ENCODE results near the gene IL4R. TPM values are rescaled to one million over a fixed set of nuclear protein-coding genes. Genes with fewer than 3 reads are reported as not detected.
"Not testable (repeated sequence)": the region's sequence is repeated elsewhere in the genome, so short reads cannot be mapped to it uniquely, and the experiment has no call there.

Gene IL4R
- total and polyA plus RNA-seq, 2 of the 8 experiments (the other 6 are each of a cell fraction or from before 2014, with no cell fraction given), result 29.1 to 29.4 TPM

DNA sequence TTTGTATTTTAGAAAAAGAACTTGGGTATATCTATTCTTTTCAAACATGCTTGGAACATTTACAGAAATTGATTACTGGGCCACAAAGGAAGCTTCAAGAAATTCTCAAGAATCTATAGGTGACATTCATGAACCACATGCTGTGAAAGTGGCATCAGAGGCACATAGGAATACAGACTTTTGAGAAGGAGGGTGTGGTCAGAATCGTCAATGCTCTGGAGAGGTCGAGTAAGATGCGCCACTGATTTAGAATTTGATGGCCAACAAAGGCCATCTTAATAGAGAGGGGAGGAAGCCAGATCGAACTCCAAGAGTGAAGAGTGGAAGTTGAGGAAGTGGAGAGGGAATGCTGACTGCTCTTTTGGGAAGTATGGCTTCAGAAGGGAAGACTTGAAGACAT lies 41.7 kb upstream of the IL4R start:
- Histone ChIP-seq H3K36me3 (ENCODE audit: control insufficient read depth in 2 of 4, insufficient read depth in 4 of 4, low read length in 3 of 4) (no peaks in the 10 kb centered on the region; a peak in 1 of 8 replicates), H2BK20ac (ENCODE audit: low read length) (no peak overlapping the region), H2AK5ac (ENCODE audit: low read depth, low read length) (no peak overlapping the region), H4K91ac (replicated peaks; ENCODE audit: insufficient read length, low read length) (no peak overlapping the region), H3K4me1 (replicated peaks in 1 of 4; ENCODE audit: control insufficient read depth in 3 of 4, insufficient read depth in 4 of 4, low read length in 3 of 4) (peaks cover 0 to 9% (median 0%) of the 10 kb centered on the region in 4 experiments; a peak in 2 of 7 replicates), H3K14ac (ENCODE audit: insufficient read length) (no peak overlapping the region), H3K4me3 (ENCODE audit: extremely low read depth in 1 of 4, insufficient read depth in 2 of 4, low read depth in 3 of 4, low read length in 4 of 4) (no peak overlapping the region), H3K79me2 (ENCODE audit: control insufficient read depth in 1 of 2, insufficient read depth in 2 of 2, low read length in 2 of 2) (no peaks in the 10 kb centered on the region), H3K23me2 (ENCODE audit: low read depth, low read length) (peaks cover 6% of the 10 kb centered on the region; the same call in 1 of the 2 replicates), H4K8ac (ENCODE audit: extremely low read depth, insufficient read depth, low read length) (no peak overlapping the region), H2BK5ac (ENCODE audit: low read depth, low read length) (no peak overlapping the region), H3K79me1 (ENCODE audit: low read depth, low read length) (no peaks in the 10 kb centered on the region), H3K4me2 (ENCODE audit: insufficient read depth in 1 of 2, low read depth in 2 of 2, low read length in 2 of 2) (no peak overlapping the region), H3K23ac (ENCODE audit: insufficient read length) (no peak overlapping the region), H2AFZ (ENCODE audit: low read length) (no peak overlapping the region), H2BK120ac (replicated peaks; ENCODE audit: low read depth, low read length) (no peak overlapping the region), H3K27ac (ENCODE audit: low read depth, low read length) (no peak overlapping the region), H3K27me3 (replicated peaks in 1 of 4; ENCODE audit: control insufficient read depth in 3 of 4, extremely low read depth in 1 of 4, insufficient read depth in 3 of 4, low read length in 3 of 4) (no peaks in the 10 kb centered on the region), H3K56ac (replicated peaks; ENCODE audit: insufficient read length, low read depth, low read length) (no peak overlapping the region), H3K4ac (replicated peaks; ENCODE audit: insufficient read length, low read depth, low read length) (no peak overlapping the region), H3K18ac (ENCODE audit: extremely low read depth, low read length) (no peak overlapping the region), H4K5ac (ENCODE audit: insufficient read length, low read depth, low read length) (no peak overlapping the region), H3K9ac (replicated peaks in 1 of 4; ENCODE audit: extremely low read depth in 1 of 4, low read depth in 3 of 4, low read length in 3 of 4) (no peak overlapping the region), H2BK12ac (ENCODE audit: low read depth, low read length) (no peak overlapping the region), H2BK15ac (ENCODE audit: low read length) (no peak overlapping the region), H4K20me1 (replicated peaks in 1 of 2; ENCODE audit: control insufficient read depth in 1 of 2, insufficient read depth in 2 of 2, low read length in 2 of 2) (no peaks in the 10 kb centered on the region), H3K9me3 (ENCODE audit: insufficient read depth in 2 of 2, low read depth in 1 of 2, low read length in 1 of 2) (no peaks in the 10 kb centered on the region)
- DNase-seq (ENCODE audit: low read depth in 1 of 2, low spot score in 2 of 2), result no peak
- TF ChIP-seq TAF7 (optimal IDR thresholded peaks at IDR 0.05; ENCODE audit: borderline replicate concordance, low read depth, low read length), result no peak
- 87% methylated on average over 4 of the region's 4 CpGs; no CpG with 5 or more reads in 1 of the 2 experiments for WGBS, 2 experiments (ENCODE audit: extremely low coverage in 1 of 2, insufficient coverage in 1 of 2, insufficient read length in 1 of 2, insufficient replicate concordance in 2 of 2, low coverage in 1 of 2, low lambda C conversion rate in 2 of 2, missing lambda C conversion rate in 1 of 2)
- ChIA-PET POLR2A (ENCODE audit: partially characterized antibody) (interaction anchor here (1.1 kb wide), 1 partner anchor 32 kb away, joined by 3 read pairs; no protein-coding TSS in a partner anchor), CTCF (ENCODE audit: partially characterized antibody) (interaction anchor here (0.8 to 1.3 kb wide), 2 partner anchors 21 to 244 kb away, joined by 3 to 4 read pairs; no protein-coding TSS in a partner anchor)
- no peak for FAIRE-seq

DNA sequence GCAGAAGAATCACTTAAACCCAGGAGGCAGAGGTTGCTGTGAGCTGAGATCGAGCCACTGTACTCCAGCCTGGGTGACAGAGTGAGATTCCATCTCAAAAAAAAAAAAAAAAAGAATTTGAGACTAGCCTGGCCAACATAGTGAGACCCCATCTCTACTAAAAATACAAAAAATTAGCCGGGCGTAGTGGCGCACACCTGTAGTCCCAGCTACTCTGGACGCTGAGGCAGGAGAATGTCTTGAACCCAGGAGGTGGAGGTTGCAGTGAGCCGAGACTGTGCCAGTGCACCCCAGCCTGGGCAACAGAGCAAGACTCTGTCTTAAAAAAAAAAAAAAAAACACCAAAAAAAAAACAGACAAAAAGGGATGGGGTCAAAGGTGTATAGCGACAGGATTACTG lies 41.1 kb upstream of the IL4R start:
- H3K79me1 ChIP-seq (ENCODE audit: low read depth, low read length); H3K14ac ChIP-seq (ENCODE audit: insufficient read length); H3K27ac ChIP-seq (ENCODE audit: low read depth, low read length); DNase-seq (ENCODE audit: low read depth in 1 of 2, low spot score in 2 of 2); H3K18ac ChIP-seq (ENCODE audit: extremely low read depth, low read length); H3K4me2 ChIP-seq (ENCODE audit: insufficient read depth in 1 of 2, low read depth in 2 of 2, low read length in 2 of 2); H3K79me2 ChIP-seq (ENCODE audit: control insufficient read depth in 1 of 2, insufficient read depth in 2 of 2, low read length in 2 of 2); H2AFZ ChIP-seq (ENCODE audit: low read length); H3K23me2 ChIP-seq (ENCODE audit: low read depth, low read length); H4K91ac ChIP-seq (replicated peaks; ENCODE audit: insufficient read length, low read length); H2BK12ac ChIP-seq (ENCODE audit: low read depth, low read length); H3K9ac ChIP-seq (replicated peaks in 1 of 4; ENCODE audit: extremely low read depth in 1 of 4, low read depth in 3 of 4, low read length in 3 of 4); H2BK120ac ChIP-seq (replicated peaks; ENCODE audit: low read depth, low read length); H2AK5ac ChIP-seq (ENCODE audit: low read depth, low read length); H3K36me3 ChIP-seq (ENCODE audit: control insufficient read depth in 2 of 4, insufficient read depth in 4 of 4, low read length in 3 of 4); H4K8ac ChIP-seq (ENCODE audit: extremely low read depth, insufficient read depth, low read length); H3K27me3 ChIP-seq (replicated peaks in 1 of 4; ENCODE audit: control insufficient read depth in 3 of 4, extremely low read depth in 1 of 4, insufficient read depth in 3 of 4, low read length in 3 of 4); H2BK5ac ChIP-seq (ENCODE audit: low read depth, low read length); H3K4me3 ChIP-seq (ENCODE audit: extremely low read depth in 1 of 4, insufficient read depth in 2 of 4, low read depth in 3 of 4, low read length in 4 of 4); H3K4ac ChIP-seq (replicated peaks; ENCODE audit: insufficient read length, low read depth, low read length); H3K4me1 ChIP-seq (replicated peaks in 1 of 4; ENCODE audit: control insufficient read depth in 3 of 4, insufficient read depth in 4 of 4, low read length in 3 of 4); H2BK15ac ChIP-seq (ENCODE audit: low read length); H4K20me1 ChIP-seq (replicated peaks in 1 of 2; ENCODE audit: control insufficient read depth in 1 of 2, insufficient read depth in 2 of 2, low read length in 2 of 2); H4K5ac ChIP-seq (ENCODE audit: insufficient read length, low read depth, low read length); H3K56ac ChIP-seq (replicated peaks; ENCODE audit: insufficient read length, low read depth, low read length); H3K23ac ChIP-seq (ENCODE audit: insufficient read length); H3K9me3 ChIP-seq (ENCODE audit: insufficient read depth in 2 of 2, low read depth in 1 of 2, low read length in 1 of 2); H2BK20ac ChIP-seq (ENCODE audit: low read length); FAIRE-seq: not testable (repeated sequence)
- 100% methylated on average over 6 of the region's 7 CpGs; no CpG with 5 or more reads in 1 of the 2 experiments for WGBS, 2 experiments (ENCODE audit: extremely low coverage in 1 of 2, insufficient coverage in 1 of 2, insufficient read length in 1 of 2, insufficient replicate concordance in 2 of 2, low coverage in 1 of 2, low lambda C conversion rate in 2 of 2, missing lambda C conversion rate in 1 of 2)
- ChIA-PET POLR2A (ENCODE audit: partially characterized antibody) (interaction anchor here (1.1 kb wide), 1 partner anchor 31 kb away, joined by 3 read pairs; no protein-coding TSS in a partner anchor), CTCF (ENCODE audit: partially characterized antibody) (interaction anchor here (1.6 to 3.4 kb wide), 2 partner anchors 11 to 38 kb away, joined by 4 to 12 read pairs; no protein-coding TSS in a partner anchor)

Measured in H1 (cell line).